ENCODE results near the gene NECTIN1.

NECTIN1 gene

DNA sequence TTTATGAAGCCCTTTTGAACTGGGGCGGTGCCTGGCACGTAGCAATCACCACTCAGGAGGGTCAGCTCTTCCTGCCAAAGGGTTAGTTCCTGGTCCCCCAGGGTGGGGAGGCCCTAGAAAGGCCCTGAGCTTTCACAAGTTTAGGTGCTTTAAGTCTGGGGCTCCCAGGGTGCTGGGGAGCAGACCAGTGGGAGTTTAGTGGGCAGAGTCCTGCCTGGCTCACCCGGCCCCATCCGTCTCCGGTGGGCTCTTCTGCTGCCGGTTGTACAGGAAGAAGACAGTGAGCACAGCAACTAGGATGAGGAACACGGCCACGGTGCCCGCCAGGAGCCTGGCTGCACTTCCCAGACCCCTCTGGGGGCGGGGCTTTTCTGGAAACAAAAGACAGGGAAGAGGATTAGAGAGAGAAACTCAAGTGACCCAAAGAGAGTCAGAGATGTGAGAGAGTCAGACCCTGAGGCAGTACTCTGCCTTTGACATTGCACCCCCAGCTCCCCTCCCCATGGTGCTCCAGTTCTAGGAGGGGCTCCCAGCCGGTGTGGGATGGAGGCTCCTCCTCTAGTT is 89.3 kb downstream of the NECTIN1 start:
- DNase-seq: no peak

GRCh38 chr11:119638851-119639250 is 90.1 kb downstream of the NECTIN1 start:
- no peak for DNase-seq

DNA sequence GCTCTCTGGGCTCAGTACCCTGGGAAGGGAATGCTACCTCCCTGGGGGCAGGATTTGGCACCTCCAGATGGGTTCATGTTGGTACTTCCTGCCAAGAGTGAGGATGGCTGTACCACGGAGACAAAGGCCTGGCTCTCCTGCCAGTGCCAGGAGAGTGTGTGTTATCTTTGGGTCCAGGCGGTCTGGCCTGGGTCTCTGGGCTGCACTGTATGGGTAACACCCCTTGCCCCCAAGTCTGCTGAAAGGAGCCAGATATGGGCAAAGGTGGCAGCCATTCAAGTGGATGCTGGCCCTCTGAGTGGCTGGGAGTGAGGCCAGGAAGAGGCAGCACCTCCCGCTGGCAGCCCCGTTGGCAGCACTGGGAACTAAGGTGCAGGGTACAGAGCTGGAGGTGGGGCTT is 91.5 kb downstream of the NECTIN1 start:
- DNase-seq: no peak

DNA sequence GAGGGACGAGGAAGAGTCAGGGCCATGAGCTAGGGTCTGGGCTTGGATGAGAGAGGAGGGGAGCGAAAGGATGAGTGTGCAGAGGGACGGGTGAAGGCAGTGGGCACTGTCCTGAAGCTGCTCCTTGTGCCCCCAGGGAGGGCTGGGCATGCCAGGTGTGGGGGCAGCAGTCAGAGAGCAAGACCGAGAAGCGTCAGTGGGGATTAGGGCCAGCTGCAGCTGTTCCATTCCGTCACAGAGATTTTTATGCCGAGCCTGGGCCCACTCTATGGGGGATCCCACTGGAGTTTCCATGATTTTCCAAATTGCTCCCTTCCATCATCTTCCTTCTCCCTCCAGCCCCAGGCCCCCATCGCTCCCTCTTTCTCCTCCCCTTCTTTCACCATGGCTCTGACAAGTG is 93.2 kb downstream of the NECTIN1 start:
- no peak for DNase-seq

- no peak for DNase-seq
Observed at GRCh38 chr11:119635041-119635740, 93.8 kb downstream of the NECTIN1 start.

- no peak for DNase-seq
Observed at GRCh38 chr11:119634301-119634700, 94.7 kb downstream of the NECTIN1 start.

GRCh38 chr11:119629834-119630624 is 99.0 kb downstream of the NECTIN1 start:
- DNase-seq: no peak

DNA sequence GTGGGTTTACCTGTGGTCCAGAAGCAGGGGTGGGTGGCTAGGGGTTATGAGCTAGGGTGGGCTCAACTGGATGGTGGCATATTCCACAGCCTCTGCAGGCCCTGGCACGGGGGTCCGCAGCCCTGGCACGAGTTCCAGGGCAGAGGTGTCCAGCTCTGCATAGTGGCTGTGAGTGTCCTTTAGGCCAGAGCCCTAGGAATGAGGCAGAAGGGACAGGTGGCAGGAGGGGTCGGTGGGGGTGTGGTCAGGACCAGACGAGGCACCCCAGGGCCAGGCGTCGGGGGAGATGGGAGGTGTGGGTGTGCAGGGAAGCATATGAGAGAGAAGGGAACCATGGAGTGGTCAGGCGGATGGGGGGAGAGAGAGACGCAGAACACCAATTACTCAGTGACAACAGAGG is 99.9 kb downstream of the NECTIN1 start:
- no peak for DNase-seq

DNA sequence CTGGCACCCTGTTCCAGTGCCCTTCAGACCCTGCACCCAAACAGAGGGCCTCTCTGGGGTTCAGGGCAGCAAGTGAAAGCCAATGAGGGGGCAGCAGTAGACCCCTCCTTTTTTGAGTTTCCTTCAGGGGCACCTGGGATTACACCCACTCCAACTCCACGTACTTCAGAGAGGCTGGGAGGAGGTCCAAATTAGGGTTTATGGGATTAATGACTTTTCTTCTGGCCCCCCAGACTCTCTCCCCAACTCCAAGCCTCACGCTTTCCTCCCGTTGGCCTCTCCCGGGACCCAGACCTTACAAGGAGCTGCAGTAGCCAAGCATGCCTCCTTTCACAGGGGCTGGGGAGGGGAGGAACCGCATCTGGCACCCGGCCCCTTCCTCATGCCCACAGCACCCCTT is 101.7 kb downstream of the NECTIN1 start:
- DNase-seq: no peak

DNA sequence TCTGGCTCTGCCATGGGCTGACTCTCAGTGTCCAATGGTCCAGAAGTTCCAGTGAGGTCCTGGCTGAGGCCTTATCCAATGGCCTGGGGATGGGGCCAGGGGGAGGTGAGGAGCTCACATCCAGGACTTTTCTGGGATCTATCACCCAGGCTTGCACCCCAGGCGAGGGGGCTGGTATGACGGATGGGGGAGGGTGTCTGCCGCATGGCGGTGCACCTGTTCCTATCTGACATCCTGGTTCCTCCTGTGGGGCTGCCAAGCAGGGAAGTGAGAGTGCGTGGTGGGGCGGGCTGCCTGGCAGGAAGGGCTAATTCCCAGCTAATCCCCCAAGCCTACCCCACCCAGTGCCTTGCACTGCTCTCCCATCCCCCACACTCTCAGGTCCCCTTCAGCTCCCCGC is 102.1 kb downstream of the NECTIN1 start:
- no peak for DNase-seq

- peak; percentile 8 for DNase-seq
Observed at GRCh38 chr11:119626197-119626841, 102.7 kb downstream of the NECTIN1 start.

- peak; percentile 53 for DNase-seq
Observed at GRCh38 chr11:119625206-119625978, 103.6 kb downstream of the NECTIN1 start.

DNA sequence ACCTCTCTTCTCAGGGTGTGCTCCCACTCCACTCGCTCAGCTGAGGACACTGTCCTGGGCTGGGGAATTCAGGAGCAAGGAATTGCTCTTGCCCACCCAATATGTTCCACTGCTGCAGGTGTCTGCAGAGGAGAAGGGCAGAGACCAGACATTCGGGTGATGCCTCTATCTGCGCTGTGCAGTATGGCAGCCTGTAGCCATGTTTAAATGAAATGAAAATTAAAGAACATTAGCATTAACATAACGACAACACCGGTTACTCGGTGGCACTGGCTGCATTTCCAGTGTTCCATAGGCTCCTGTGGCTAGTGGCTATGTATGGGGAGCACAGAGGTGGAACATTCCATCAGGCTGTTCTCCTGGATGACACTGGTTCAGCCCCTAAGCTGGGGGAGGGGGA is 104.4 kb downstream of the NECTIN1 start:
- no peak for DNase-seq

GRCh38 chr11:119624102-119624615 is 104.8 kb downstream of the NECTIN1 start:
- DNase-seq: no peak

GRCh38 chr11:119623682-119624081 is 105.3 kb downstream of the NECTIN1 start:
- DNase-seq: no peak

GRCh38 chr11:119622454-119623143 is 106.4 kb downstream of the NECTIN1 start:
- DNase-seq: no peak

- DNase-seq: no peak
Observed at GRCh38 chr11:119619665-119620064, 109.3 kb downstream of the NECTIN1 start.

DNA sequence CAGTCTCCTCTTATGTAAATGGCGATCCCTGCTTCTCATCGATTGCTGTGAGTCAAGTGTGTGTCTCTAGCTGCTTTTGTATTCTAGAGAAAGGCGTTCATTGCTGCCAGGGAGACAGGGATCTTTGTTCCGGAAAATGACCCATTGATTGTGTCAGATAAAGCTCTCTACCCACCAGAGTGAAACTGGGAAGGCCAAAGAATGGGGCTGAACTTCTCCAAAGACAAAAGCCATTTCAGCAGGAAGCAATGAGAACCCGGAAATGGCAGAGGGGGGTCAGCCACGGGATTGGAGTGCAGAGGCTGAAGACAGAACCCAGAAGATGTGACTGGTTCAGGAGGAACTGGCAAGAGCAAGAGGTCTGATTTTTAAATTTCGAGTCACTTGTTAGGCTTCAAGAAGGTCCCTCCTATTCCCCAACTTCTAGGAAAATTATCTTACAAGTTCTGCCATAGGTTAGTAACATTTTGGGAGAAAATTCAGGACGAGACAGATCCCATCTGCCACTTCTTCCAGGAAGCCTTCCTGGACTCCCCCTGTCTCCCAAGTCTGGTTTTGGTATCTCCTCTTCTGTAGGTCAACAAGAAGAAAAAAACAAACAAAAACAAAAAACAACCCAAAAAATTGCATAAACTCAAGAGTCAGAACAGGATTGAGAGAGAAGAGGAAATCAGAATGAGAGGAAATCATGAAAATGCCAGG is 110.6 kb downstream of the NECTIN1 start:
- no peak for DNase-seq

- no peak for DNase-seq
Observed at GRCh38 chr11:119617340-119617713, 111.7 kb downstream of the NECTIN1 start.

DNA sequence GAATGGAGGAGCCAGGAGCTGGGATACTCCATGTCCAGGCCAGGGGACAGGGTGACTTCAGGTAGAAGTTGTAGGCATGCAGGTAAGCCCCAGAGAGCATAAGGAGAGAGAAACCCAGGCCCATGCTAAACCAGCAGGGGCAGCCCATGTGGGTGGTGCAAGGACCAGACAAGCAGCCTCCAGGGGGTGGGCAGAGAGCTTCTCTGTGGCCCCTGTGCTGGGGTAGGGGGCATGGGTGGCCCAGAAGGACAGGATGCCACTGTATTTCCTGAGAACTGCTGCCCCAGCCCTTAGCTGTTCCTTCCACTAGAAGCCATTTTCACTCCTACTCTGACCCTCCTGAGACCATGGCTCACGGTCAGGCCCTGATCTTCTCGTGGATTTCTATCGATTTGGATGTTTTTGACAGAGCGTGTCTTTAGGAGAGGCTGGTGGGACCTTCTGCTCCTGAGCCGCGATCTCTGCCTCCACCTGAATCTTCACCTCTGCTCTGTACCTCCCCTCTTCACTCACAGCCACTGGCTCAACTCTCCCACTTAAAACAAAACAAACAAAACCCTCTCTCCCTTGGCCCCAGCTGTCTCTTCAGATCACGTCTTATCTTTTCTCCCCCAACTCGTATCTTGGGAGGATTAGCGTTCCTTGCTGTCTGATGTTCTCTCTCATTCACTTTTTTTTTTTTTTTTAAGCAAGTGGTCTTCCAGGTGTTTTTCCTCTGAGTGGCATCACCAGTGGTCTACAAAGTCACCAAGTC is 112.2 kb downstream of the NECTIN1 start:
- DNase-seq: no peak

Measured in fibroblast of skin of back (primary cell).